GM19099 (cell line): ENCODE results near the gene B3GAT1.

Source experiments
- POLR2A ChIP-seq: IDR thresholded peaks from 3 replicates; pipeline ENCODE4 v1.6.1; 2011; ENCODE audit warnings: low read depth; ENCODE audit not compliant: insufficient read length; ENCODE audit errors: extremely low read depth

Gene B3GAT1, protein sequence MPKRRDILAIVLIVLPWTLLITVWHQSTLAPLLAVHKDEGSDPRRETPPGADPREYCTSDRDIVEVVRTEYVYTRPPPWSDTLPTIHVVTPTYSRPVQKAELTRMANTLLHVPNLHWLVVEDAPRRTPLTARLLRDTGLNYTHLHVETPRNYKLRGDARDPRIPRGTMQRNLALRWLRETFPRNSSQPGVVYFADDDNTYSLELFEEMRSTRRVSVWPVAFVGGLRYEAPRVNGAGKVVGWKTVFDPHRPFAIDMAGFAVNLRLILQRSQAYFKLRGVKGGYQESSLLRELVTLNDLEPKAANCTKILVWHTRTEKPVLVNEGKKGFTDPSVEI

DNA sequence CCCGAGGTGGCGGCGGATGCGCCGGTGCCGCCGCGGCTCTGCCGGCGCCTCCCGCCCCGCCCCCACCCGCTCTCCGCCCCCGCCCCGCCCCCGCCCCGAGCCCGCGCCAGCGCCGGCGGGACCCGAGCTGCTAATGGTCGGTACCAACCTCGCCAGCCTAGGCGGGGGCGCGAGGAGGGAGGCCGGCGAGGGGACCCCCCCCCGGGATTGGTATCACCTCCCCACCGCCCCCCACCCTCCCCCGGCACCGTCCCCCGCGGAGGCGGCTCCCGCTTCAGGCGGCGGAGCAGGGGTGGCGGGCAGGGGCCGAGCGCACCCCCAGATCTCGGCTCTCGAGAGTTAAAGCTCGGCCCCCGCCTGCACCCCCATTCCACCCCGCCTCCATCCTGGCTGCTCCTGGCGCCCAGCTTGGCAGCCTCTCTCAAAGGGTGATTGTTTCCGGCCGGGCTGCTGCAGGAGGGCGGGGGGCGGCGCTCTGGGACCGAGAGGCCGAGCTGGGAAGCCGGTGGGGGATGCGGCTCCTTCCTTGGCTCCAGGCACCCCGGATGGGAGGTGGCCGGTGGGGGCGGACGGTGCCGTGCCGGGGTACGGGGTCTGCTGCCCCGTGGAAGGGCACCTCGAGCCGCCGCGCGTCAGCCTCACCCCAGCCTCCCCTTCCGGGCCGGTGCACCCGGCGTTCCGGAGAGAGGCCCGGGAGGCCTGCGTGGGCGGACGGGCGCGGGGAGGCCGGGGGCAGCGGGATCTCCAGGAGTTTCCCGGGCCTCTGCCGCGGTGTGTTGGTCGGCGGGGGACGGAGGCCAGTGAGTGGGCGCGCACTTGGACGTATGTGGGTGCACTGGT is at the start of gene B3GAT1:
Gene B3GAT1, minus strand, starts transcription at position 40 of the 840 bp plus-strand sequence. CDS start 24,583 bp downstream, outside the sequence.
- no peak for TF ChIP-seq POLR2A

DNA sequence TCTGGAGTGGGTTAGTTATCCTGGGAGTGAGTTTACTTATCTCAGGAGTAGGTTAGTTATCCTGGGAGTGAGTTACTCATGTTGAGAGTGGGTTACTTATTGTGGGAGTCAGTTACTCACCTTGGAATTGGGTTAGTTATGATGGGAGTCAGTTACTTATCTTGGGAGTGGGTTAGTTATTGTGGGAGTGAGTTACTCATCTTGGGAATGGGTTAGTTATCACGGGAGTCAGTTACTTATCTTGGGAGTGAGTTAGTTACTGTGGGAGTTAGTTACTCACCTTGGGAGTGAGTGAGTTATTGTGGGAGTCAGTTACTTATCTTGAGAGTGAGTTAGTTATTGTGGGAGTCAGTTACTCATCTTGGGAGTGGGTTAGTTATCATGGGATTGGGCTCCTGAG is 49.6 kb upstream of the B3GAT1 start:
- no peak for TF ChIP-seq POLR2A

DNA sequence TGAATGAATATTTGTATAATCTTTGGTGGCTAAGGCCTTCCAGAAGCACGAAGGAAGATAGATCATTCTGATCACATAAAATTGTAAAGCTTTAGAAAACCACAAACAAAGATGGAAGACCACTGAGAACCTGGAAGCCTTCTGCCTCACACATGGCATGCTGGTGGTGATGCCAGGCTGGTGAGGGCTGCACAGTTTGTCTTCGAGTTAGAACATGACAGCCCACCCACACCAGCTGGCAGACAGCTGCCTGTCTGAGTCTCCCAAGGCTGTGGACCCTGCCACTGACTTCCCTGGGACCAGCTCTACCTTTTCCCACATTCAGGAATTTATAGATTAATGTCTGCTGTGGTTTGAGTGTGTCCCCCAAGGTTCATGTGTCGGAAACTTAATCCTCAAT is 48.8 kb upstream of the B3GAT1 start:
- TF ChIP-seq POLR2A, result no peak

DNA sequence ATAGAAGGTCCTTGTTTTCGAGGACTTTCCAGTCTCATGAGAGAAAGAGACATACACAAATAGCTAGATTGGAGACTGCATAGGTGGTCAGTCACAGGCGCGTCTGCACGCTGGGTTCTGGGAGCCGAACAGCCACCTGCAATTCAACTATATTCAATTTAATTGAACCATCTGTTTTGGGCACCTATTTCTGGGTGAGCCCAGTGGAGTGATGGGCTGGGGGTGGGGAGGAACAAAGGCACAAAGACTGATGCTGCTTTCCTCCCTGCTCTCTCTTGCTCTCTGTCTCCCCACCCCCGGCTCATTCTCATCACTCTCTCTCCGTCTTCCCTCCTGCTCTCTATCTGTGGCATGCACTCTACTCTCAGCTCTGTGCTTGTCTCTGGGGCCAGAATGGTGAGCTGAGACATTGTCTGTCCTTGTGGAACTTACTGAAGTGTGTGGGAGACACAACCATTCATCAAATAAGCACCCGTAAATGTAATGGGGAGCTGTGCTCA is 48.1 kb upstream of the B3GAT1 start:
- no peak for TF ChIP-seq POLR2A

DNA sequence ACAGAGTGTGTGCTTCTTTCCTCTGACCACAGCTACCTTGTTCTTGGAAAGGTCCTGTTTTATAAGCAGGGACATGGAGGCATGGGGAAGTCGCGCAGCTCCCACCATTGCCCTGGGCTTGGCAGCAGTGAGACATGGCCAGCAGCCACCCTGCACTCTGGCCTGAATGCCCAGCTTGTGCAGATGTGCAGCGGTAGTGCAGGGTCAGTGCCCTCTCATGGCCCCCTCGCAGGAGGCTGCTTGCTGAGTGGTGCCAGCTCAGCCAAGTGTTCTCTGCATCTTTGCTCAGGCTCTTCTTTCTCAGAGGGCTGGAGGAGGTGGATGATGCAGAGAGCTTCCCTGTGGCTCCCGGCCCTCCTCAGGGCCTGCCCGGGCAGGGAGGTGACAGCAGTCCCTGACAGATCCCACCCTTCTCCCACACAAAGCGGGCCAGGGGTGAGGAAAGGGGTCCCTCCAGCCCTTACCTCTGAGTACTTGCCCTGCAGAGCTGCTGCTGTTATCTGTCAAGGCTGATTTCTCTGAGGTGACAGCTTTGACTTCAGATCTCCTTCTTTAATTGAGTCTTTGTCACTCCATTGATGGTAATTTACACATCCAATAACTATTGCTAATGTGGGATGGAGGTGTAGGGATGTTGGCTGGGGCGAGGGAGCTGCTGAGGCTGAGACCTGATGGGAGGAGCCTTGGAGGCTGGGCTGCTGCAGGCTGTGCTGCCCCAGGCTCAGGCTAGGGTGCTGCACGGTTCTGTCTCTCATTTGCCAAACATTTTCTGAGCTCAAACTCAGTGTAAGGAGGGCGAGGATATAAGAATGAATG is 47.4 kb upstream of the B3GAT1 start:
- no peak for TF ChIP-seq POLR2A

DNA sequence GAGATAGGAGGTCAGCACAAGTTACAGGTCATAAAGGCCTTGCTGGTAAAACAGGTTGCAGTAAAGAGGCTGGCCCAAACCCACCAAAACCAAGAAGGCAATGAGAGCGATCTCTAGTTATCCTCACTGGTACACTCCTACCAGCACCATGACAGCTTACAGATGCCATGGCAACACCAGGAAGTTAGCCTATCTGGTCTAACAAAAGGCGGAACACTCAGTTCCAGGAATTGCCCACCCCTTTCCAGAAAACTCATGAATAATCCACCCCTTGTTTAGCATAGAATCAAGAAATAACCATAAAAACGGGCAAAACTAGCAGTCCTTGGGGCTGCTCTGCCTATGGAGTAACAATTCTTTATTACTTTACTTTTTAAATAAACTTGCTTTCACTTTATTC is 43.5 kb upstream of the B3GAT1 start:
- no peak for TF ChIP-seq POLR2A

DNA sequence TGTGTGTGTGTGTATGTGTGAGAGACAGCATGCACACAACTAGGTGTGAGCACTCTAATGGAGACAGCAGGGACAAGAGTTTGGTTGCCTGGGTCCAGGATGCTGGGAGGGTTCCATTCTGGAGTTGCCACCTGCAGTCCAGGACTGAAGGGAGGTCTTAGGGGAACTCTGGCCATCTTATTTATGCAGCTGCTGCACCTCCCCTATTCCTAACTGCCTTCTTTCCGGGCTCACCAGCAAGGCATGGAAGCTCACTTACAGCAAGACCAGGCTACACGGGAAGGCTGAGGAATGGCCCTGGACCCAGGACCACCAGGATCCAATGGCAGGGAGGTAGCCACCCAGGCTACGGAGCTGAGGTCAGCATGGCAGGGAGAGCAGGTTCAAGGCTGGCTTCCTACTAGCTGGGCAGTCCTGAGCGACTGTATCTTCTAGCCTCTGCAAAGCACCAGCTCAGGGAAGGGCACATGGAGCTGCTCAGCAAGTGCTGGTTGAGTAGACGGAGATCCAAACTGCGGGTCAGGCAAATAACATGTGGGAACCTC is 42.2 kb upstream of the B3GAT1 start:
- no peak for TF ChIP-seq POLR2A

DNA sequence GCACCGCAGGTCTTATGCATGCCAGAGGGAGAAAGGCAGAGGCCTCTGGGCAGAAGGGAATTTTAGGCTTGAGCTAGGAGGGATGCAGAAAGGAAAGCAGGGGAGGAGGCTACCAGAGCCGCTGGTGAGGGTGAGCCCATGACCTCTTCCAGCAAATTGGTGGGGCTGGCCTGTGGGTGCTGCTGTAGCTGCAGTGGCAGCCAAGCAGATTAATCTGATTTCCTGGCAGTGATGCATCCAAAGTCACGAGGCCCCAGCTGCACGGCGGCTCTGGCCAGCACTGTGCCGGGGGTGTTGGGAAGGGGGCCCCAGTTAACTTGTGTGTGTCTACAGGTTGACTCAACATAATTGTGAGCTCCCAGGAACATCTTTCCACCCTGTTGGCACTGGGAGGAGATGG is 41.4 kb upstream of the B3GAT1 start:
- TF ChIP-seq POLR2A, result no peak

DNA sequence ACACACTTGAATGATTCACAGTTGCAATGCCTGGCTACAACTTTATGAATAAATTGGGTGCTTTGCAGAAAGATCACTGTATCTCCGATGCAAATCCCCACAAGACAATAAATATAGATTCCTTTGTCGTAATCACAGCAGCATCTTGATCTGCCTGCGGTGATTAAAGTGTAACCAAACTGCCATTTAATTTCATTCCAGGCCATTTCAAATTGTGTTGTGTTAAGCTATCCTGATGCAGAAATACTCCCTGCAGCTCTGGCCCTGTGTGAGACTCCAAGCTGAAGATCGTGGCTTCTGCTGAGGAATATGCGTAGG is 40.8 kb upstream of the B3GAT1 start:
- no peak for TF ChIP-seq POLR2A

DNA sequence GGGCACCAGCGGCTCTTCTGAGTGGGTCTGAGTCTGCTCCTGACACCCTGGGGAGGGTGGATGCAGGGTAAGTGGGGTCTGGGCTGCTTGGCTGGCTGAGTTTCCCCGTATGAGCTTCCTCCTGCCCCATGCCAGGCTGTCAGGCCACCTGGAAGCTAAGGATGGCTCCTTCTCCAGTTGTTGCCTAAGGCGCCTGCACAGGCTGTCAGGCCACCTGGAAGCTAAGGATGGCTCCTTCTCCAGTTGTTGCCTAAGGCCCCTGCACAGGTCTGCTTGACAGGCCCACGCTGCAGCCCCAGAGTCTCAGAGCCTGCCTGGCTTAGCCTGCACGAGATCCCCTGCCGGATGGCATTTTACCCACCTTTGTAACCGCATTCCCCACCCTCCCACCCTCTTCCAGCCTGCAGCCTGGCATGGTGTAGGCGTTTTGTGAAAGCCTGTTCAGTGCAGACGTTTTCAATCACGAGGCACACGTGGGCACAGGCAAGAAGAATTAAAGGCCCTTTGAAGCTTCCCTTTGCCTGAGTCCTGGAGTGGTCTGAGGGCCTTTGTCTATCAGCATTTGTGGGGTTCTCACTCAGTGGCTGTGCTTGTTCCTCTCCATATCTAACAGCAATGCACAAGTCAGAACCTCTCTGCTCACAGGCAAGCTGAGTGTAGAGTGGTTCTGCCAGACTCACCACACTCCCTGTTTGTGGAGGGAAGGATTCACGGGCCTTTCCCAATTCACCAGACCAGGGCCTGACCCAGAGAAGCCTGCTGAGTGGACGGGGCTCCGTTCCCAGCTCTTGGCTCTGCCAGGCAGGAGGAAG is 40.2 kb upstream of the B3GAT1 start:
- TF ChIP-seq POLR2A, result no peak

DNA sequence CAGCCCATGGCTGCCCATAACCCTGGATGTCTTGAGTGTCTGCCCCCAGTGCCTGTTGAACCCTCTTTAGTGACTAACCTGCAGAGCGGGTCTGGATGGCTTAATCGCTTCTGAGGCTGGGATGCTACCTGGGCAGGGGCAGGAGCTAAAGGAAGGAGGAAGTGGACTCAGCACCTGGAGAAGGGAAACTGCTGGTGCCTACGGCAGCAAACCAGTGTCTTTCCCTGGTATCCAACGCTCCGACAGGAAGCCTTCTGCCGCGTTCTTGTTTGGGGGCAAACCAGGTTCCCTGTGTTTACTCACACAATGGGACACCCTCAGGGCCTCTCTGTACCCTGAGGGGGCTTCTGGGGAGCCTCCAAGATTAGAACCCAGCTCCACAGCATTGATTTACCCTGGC is 38.1 kb upstream of the B3GAT1 start:
- no peak for TF ChIP-seq POLR2A

DNA sequence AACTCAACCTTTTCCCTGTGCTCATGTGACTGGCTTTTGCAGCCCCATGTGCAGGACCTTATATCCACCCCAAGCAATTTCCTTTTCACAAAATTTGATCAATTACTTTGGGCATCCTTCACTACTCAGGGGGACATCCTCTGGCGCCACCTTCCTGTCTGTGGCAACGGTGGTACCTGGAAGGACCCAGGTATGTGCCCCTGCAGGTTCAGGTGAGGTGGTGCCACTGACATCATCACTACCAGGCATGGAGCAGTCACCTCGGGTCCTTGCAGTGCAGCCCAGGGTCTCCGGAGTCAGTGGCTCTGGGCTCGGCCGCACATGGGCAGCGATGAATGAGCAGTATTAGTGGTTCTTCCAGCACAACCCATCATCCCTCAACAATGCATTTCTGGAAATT is 37.7 kb upstream of the B3GAT1 start:
- no peak for TF ChIP-seq POLR2A

DNA sequence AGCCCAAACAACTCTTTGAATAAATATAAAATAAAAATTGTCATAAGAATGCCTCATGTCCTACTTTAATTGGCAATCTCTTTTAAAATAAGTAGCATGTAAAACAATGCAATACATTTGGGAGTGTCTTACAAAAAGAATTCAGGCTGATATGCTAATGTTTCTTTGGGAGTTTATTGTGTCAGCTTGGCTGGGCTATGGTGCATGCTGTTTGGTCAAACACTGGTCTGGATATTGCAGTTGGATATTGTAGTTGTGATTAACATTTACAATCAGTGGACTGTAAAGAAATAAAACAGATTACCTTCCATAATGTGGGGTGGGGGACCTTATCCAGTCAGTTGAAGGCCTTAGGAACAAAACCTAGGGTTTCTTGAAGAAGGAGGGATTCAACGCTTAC is 37.0 kb upstream of the B3GAT1 start:
- TF ChIP-seq POLR2A, result no peak

DNA sequence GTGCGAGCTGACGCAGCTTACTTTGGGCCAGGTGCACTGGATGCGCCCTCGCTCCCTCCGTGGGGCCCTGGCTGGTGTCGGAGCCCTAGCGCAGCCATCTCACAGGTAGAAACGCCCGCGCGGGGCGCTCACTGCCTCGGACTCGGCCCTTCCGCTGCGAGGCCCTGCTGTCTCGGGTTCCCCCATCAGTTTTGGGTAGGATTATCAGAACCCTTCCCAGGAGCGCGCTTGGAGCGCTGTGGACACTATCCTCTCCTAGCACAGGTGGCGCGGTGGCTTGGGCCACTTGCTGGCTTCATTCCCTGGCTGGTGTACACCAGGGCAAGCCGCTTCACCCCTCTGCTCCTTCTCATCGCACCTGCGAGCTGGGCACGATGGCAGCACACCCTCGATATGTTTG is 35.7 kb upstream of the B3GAT1 start:
- TF ChIP-seq POLR2A, result no peak
